ENCODE measurements around the gene NR2F6.

- no peak for TF ChIP-seq CTCF (IDR thresholded peaks at IDR 0.05)
- TF ChIP-seq POLR2A (IDR thresholded peaks at IDR 0.05) = no peak
Measured at GRCh38 chr19:17294051-17294891, 48.6 kb upstream of the NR2F6 start.

All from Peyer's patch (tissue), 4 donors.